ENCODE results near the gene MAP4K4.

DNA sequence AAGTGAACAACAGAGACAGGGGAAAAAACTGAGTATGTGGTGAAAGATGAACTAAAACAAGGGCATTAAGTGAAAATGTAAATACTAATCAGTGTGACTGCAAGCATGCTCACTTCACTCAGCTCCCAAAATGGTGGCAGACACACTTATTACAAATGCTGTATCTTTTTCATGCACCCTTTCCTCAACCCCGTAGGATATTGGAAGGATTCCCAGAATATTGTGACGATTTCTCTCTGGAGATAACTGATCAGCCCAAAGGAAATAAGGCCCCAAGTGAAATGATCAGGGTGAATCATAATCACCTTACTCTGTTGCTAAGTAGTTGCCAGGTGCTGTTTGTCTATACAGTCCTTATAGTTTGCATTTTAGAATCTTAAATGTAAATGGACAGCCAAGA is 155.3 kb downstream of the MAP4K4 start:
- TF ChIP-seq, protein P1, sequence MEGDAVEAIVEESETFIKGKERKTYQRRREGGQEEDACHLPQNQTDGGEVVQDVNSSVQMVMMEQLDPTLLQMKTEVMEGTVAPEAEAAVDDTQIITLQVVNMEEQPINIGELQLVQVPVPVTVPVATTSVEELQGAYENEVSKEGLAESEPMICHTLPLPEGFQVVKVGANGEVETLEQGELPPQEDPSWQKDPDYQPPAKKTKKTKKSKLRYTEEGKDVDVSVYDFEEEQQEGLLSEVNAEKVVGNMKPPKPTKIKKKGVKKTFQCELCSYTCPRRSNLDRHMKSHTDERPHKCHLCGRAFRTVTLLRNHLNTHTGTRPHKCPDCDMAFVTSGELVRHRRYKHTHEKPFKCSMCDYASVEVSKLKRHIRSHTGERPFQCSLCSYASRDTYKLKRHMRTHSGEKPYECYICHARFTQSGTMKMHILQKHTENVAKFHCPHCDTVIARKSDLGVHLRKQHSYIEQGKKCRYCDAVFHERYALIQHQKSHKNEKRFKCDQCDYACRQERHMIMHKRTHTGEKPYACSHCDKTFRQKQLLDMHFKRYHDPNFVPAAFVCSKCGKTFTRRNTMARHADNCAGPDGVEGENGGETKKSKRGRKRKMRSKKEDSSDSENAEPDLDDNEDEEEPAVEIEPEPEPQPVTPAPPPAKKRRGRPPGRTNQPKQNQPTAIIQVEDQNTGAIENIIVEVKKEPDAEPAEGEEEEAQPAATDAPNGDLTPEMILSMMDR (conservative IDR thresholded peaks at IDR 0.05; ENCODE audit: low read length), result no peak
- TF ChIP-seq EZH2phosphoT487 (IDR thresholded peaks at IDR 0.05; ENCODE audit: borderline replicate concordance), result no peak
